ENCODE measurements around the gene STRBP. TPM values are rescaled to one million over a fixed set of nuclear protein-coding genes. Genes with fewer than 3 reads are reported as not detected.

Gene STRBP
- total and polyA plus RNA-seq, 2 of the 4 experiments (the other 2 are of a cell fraction) = 2.1 to 2.5 TPM

DNA sequence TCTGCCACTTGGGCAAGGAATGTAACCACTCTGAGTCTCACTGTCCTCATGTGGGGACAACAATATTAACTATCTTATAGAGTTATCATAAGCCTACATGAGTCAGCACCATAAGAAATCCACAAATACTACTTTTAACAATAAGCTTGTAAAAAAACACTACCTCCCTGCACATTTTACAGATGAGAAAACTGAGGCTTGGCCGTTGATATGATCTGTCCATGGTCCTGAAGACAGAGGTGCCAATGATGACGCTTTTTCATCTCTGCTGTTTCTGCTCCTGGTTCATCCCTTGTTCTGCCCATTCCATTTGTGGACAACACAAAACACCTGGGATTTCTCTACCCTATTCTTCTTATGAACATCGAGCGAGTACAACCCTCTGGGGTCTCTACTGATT lies 23.4 kb upstream of the STRBP start:
- Histone ChIP-seq H3K36me3 (ENCODE audit: control insufficient read depth, insufficient read depth, low read length) (no peaks in the 10 kb centered on the region), H2BK20ac (ENCODE audit: low read depth, low read length) (no peak overlapping the region), H2AK9ac (replicated peaks; ENCODE audit: low read depth, low read length, poor library complexity) (no peak overlapping the region), H3K9me1 (ENCODE audit: insufficient read depth, low read length) (no peaks in the 10 kb centered on the region), H2AFZ (replicated peaks; ENCODE audit: low read length, poor library complexity) (no peak overlapping the region), H3K27me3 (ENCODE audit: control insufficient read depth, insufficient read depth, low read length) (peaks cover 18% of the 10 kb centered on the region), H3K56ac (ENCODE audit: extremely low read depth, insufficient read depth, low read length) (no peak overlapping the region), H3K4me3 (ENCODE audit: insufficient read depth, low read depth, low read length) (no peak overlapping the region), H3K27ac (ENCODE audit: insufficient read depth, low read length) (no peak overlapping the region), H4K5ac (ENCODE audit: low read depth, low read length) (no peak overlapping the region), H2BK120ac (ENCODE audit: low read depth, low read length) (no peak overlapping the region), H3K9ac (ENCODE audit: low read depth, low read length) (no peak overlapping the region), H4K8ac (ENCODE audit: low read depth in 2 of 2, low read length in 2 of 2) (no peak overlapping the region), H2BK15ac (ENCODE audit: low read depth, low read length) (no peak overlapping the region), H3K4ac (ENCODE audit: low read depth, low read length) (no peak overlapping the region), H4K91ac (ENCODE audit: insufficient read depth, low read depth, low read length) (no peak overlapping the region), H3K23ac (ENCODE audit: low read depth, low read length) (no peak overlapping the region), H3K18ac (ENCODE audit: low read depth, low read length) (no peak overlapping the region), H3K4me1 (ENCODE audit: control insufficient read depth, insufficient read depth, low read length) (no peaks in the 10 kb centered on the region), H2AK5ac (ENCODE audit: low read depth, low read length) (no peak overlapping the region), H4K20me1 (ENCODE audit: insufficient read depth, low read length) (no peaks in the 10 kb centered on the region), H2BK5ac (ENCODE audit: low read depth, low read length, poor library complexity, severe bottlenecking) (no peak overlapping the region), H3K4me2 (ENCODE audit: low read depth, low read length) (no peak overlapping the region), H3K9me3 (ENCODE audit: control insufficient read depth, insufficient read depth, low read length) (no peaks in the 10 kb centered on the region), H3K79me1 (ENCODE audit: low read depth in 1 of 2, low read length in 2 of 2) (no peaks in the 10 kb centered on the region), H3K14ac (replicated peaks; ENCODE audit: low read depth, low read length) (no peak overlapping the region)
- intact Hi-C loops (cut with micrococcal nuclease) = no loop called here
- TF ChIP-seq CHD1 (IDR thresholded peaks at IDR 0.05; ENCODE audit: low read depth, low read length) (no peak), MXI1 (IDR thresholded peaks at IDR 0.05; ENCODE audit: borderline replicate concordance, low read depth, low read length) (no peak), SMC3 (IDR thresholded peaks at IDR 0.05; ENCODE audit: low read depth, low read length) (no peak), RCOR1 (IDR thresholded peaks at IDR 0.05; ENCODE audit: insufficient replicate concordance, low read length) (no peak), BHLHE40 (IDR thresholded peaks at IDR 0.05; ENCODE audit: low read depth, low read length) (no peak), CTCF (conservative IDR thresholded peaks at IDR 0.05; ENCODE audit: low read depth, low read length) (no peak), POLR2A (IDR thresholded peaks at IDR 0.05; ENCODE audit: low read depth, low read length) (no peak), FOS (IDR thresholded peaks at IDR 0.05; ENCODE audit: low read depth, low read length) (no peak)
- TF ChIP-seq, protein P1, sequence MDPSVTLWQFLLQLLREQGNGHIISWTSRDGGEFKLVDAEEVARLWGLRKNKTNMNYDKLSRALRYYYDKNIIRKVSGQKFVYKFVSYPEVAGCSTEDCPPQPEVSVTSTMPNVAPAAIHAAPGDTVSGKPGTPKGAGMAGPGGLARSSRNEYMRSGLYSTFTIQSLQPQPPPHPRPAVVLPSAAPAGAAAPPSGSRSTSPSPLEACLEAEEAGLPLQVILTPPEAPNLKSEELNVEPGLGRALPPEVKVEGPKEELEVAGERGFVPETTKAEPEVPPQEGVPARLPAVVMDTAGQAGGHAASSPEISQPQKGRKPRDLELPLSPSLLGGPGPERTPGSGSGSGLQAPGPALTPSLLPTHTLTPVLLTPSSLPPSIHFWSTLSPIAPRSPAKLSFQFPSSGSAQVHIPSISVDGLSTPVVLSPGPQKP (IDR thresholded peaks at IDR 0.05; ENCODE audit: borderline replicate concordance, low read depth, low read length) = no peak
- ChIA-PET CTCF (no interaction called here), POLR2A (ENCODE audit: unreplicated experiment) (no interaction called here)
- DNase-seq (no peak), ATAC-seq (ENCODE audit: low read depth) (no peak)
- no TSS peak for BruUV-seq (replicated peaks)
- in situ Hi-C loops (cut with MboI; ENCODE audit: low sequenced_read_pairs) = no loop called here
- 86% methylated on average over 3 of the region's 4 CpGs; no CpG with 5 or more reads in 1 of the 2 experiments for WGBS, 2 experiments (ENCODE audit: extremely low coverage in 2 of 2, insufficient read length in 1 of 2)
- dilution Hi-C loops (cut with HindIII; ENCODE audit: low sequenced_read_pairs, unreplicated experiment) = no loop called here

Measured in IMR-90 (cell line).